ENCODE measurements around the gene SWSAP1. TPM values are rescaled to one million over a fixed set of nuclear protein-coding genes. Genes with fewer than 3 reads are reported as not detected.
"Not testable (repeated sequence)": the region's sequence is repeated elsewhere in the genome, so short reads cannot be mapped to it uniquely, and the experiment has no call there.

Gene SWSAP1
- total RNA-seq, 4 donors from 2014 or later, result 0.51 to 1.7 (median 1.2) TPM

DNA sequence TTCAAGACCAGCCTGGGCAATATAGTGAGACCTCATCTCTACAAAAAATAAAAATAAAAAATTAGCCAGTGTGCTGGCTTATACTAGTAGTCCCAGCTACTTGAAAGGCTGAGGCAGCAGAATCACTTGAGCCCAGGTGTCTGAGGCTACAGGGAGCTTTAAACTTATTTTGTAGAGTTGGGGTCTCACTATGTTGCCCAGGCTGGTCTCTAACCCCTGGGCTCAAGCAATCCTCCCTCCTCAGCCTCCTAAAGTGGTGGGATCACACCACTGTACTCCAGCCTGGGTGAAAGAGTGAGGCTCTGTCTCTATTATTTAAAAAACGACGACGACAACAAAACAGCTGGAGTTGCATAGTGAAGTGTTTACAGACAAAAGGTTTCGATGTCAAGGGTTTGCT is 43.0 kb upstream of the SWSAP1 start:
- Histone ChIP-seq H3K36me3 (peaks cover 0 to 74% of the 10 kb centered on the region in 2 donors), H3K27ac (no peak overlapping the region), H3K4me1 (no peaks in the 10 kb centered on the region), H3K4me3 (no peak overlapping the region), H3K27me3 (no peaks in the 10 kb centered on the region), H3K9me3 (no peaks in the 10 kb centered on the region)
- no peak for ATAC-seq
- in situ Hi-C loops (cut with MboI; ENCODE audit: low sequenced_read_pairs in 4 of 4), result no loop called here
- no peak for TF ChIP-seq POLR2A (IDR thresholded peaks at IDR 0.05)
- TF ChIP-seq, protein P1, sequence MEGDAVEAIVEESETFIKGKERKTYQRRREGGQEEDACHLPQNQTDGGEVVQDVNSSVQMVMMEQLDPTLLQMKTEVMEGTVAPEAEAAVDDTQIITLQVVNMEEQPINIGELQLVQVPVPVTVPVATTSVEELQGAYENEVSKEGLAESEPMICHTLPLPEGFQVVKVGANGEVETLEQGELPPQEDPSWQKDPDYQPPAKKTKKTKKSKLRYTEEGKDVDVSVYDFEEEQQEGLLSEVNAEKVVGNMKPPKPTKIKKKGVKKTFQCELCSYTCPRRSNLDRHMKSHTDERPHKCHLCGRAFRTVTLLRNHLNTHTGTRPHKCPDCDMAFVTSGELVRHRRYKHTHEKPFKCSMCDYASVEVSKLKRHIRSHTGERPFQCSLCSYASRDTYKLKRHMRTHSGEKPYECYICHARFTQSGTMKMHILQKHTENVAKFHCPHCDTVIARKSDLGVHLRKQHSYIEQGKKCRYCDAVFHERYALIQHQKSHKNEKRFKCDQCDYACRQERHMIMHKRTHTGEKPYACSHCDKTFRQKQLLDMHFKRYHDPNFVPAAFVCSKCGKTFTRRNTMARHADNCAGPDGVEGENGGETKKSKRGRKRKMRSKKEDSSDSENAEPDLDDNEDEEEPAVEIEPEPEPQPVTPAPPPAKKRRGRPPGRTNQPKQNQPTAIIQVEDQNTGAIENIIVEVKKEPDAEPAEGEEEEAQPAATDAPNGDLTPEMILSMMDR (IDR thresholded peaks at IDR 0.05 in 4 of 5, conservative IDR thresholded peaks at IDR 0.05 in 1 of 5), result no peak
- intact Hi-C loops (cut with DNase I; ENCODE audit: low total_unique reads), result no loop called here
- no peak for DNase-seq

DNA sequence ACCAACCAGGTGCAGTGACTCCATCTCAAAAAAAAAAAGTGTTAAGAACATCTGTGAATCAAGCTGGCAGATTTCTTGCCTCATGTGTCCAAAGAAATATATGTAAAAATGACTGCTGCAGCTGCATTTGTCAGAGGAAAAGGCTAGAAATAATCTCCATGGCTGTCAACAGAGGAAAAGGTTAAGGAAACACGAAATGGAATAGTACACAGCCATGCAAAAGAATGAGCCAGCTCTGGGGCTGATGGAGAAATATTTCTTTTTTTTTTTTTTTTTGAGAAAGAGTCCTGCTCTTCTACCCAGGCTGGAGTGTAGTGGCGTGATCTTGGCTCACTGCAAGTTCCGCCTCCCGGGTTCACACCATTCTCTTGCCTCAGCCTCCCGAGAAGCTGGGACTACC is 41.6 kb upstream of the SWSAP1 start:
- intact Hi-C loops (cut with DNase I; ENCODE audit: low total_unique reads), result no loop called here
- H3K4me1 ChIP-seq, result no peaks in the 10 kb centered on the region
- H3K9me3 ChIP-seq, result no peaks in the 10 kb centered on the region
- no peak for ATAC-seq
- TF ChIP-seq, protein P1 (IDR thresholded peaks at IDR 0.05 in 4 of 5, conservative IDR thresholded peaks at IDR 0.05 in 1 of 5), result no peak
- TF ChIP-seq POLR2A (IDR thresholded peaks at IDR 0.05), result no peak
- DNase-seq, result no peak
- H3K27me3 ChIP-seq, result no peaks in the 10 kb centered on the region
- H3K4me3 ChIP-seq, result no peak overlapping the region
- H3K36me3 ChIP-seq, result peaks cover 0 to 61% of the 10 kb centered on the region in 2 donors
- in situ Hi-C loops (cut with MboI; ENCODE audit: low sequenced_read_pairs in 4 of 4), result no loop called here
- no peak overlapping the region for H3K27ac ChIP-seq

DNA sequence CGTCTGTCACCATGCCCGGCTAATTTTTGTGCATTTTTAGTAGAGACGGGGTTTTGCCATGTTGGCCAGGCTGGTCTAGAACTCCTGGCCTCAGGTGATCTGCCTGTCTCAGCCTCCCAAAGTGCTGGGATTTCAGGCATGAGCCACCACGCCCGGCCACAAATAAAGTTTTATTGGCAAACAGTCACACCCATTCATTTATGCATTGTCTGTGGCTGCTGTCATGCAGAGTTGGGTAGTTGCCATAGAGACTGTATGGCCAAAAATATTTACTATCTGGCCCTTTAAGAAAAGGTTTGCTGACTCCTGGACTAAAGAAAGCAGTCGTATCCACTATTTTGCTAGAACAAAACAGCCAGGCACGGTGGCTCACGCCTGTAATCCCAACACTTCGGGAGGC is 40.6 kb upstream of the SWSAP1 start:
- ATAC-seq; H3K4me3 ChIP-seq; intact Hi-C loops (cut with DNase I; ENCODE audit: low total_unique reads); in situ Hi-C loops (cut with MboI; ENCODE audit: low sequenced_read_pairs in 4 of 4); DNase-seq; H3K4me1 ChIP-seq; H3K27me3 ChIP-seq; H3K27ac ChIP-seq; H3K9me3 ChIP-seq: not testable (repeated sequence)
- peaks cover 0 to 56% of the 10 kb centered on the region in 2 donors for H3K36me3 ChIP-seq

DNA sequence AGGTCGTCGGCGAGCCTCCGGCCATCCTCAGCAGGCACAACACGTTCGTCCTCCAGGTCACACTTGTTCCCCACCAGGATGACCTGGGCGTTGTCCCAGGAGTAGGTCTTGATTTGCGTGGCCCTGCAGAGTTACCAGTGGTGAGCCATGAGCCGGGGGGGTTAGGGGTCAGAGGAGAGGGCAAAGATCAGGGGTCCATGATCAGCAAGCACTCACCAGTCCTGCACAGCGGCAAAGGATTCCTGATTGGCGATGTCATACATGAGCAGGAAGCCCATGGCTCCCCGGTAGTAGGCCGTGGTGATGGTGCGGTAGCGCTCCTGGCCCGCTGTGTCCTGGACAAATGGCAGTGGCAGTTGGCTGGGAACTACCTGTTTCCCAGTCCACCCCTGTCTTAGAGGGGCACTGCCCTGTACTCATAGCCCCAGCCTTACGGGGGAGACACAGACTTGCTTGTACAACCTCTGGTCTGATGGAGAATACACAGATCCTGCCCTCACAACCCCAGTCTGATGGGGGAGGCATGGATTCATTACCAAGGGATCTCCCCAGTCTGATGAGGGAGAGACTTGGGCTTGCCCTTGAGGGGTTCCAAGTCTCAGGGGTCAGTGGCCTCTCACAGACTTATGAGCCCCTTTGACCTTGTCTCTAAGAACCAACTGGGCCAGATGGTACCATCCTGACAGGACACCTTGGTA is 38.9 kb upstream of the SWSAP1 start:
- TF ChIP-seq, protein P1 (IDR thresholded peaks at IDR 0.05 in 4 of 5, conservative IDR thresholded peaks at IDR 0.05 in 1 of 5), result no peak
- TF ChIP-seq POLR2A (IDR thresholded peaks at IDR 0.05), result no peak
- Histone ChIP-seq H3K4me3 (no peak overlapping the region), H3K9me3 (no peaks in the 10 kb centered on the region), H3K27ac (no peak overlapping the region), H3K36me3 (peaks cover 0 to 45% of the 10 kb centered on the region in 2 donors), H3K27me3 (no peaks in the 10 kb centered on the region), H3K4me1 (peaks cover 5 to 12% of the 10 kb centered on the region in 2 donors)
- intact Hi-C loops (cut with DNase I; ENCODE audit: low total_unique reads), result no loop called here
- ATAC-seq, result no peak
- in situ Hi-C loops (cut with MboI; ENCODE audit: low sequenced_read_pairs in 4 of 4), result no loop called here
- DNase-seq, result no peak

DNA sequence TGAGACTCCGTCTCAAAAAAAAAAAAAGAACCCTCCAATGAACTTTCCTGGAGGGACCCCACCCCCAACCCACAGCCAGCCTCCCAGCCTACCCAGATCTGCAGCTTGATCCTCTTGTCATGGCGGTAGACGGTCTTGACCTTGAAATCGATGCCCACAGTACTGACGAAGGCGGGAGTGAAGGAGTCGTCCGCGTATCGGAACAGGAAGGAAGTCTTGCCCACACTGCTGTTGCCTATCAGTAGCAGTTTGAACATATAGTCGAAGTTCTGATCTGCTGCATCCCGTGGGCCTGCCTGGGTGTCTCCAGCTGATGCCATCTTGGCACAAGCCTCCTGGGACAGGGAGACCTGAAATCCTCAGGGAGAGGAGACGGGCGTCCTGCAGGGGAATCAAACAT is 37.4 kb upstream of the SWSAP1 start:
- H3K4me3 ChIP-seq, result no peak overlapping the region

More for the DNA sequence above, 37.4 kb upstream of the SWSAP1 start:
- H3K27me3 ChIP-seq, result no peaks in the 10 kb centered on the region
- DNase-seq (no peak), ATAC-seq (no peak)
- intact Hi-C loops (cut with DNase I; ENCODE audit: low total_unique reads), result no loop called here
- H3K9me3 ChIP-seq, result no peaks in the 10 kb centered on the region
- no peak for TF ChIP-seq POLR2A (IDR thresholded peaks at IDR 0.05)
- TF ChIP-seq, protein P1 (IDR thresholded peaks at IDR 0.05 in 4 of 5, conservative IDR thresholded peaks at IDR 0.05 in 1 of 5), result no peak
- H3K36me3 ChIP-seq, result peaks cover 0 to 49% of the 10 kb centered on the region in 2 donors
- H3K4me1 ChIP-seq, result peaks cover 5 to 12% of the 10 kb centered on the region in 2 donors
- H3K27ac ChIP-seq, result no peak overlapping the region
- in situ Hi-C loops (cut with MboI; ENCODE audit: low sequenced_read_pairs in 4 of 4), result no loop called here

All from gastrocnemius medialis (tissue), 4 donors.